GM20431 (cell line): ENCODE data around the gene PRSS38.

ENCODE experiments used
- in situ Hi-C: fragments of 300-500 bp; cut with MseI, MboI; formaldehyde crosslinking; loops from one replicate; pipeline ENCODE4 v1.15.0; 2020; ENCODE audit warnings: low sequenced_read_pairs; ENCODE audit not compliant: unreplicated experiment

PRSS38 gene

GRCh38 chr1:227892489-227893299 is 77.2 kb downstream of the PRSS38 start:
- in situ Hi-C loops: no loop called here

GRCh38 chr1:227893300-227893948 is 77.9 kb downstream of the PRSS38 start:
- in situ Hi-C loops: no loop called here

- in situ Hi-C loops: no loop called here
These were observed 78.7 kb downstream of the PRSS38 start for GRCh38 chr1:227893949-227894721.

- in situ Hi-C loops: no loop called here
These were observed 79.5 kb downstream of the PRSS38 start for GRCh38 chr1:227894831-227895451.
